ENCODE measurements around the gene TBC1D22A.

TBC1D22A gene

DNA sequence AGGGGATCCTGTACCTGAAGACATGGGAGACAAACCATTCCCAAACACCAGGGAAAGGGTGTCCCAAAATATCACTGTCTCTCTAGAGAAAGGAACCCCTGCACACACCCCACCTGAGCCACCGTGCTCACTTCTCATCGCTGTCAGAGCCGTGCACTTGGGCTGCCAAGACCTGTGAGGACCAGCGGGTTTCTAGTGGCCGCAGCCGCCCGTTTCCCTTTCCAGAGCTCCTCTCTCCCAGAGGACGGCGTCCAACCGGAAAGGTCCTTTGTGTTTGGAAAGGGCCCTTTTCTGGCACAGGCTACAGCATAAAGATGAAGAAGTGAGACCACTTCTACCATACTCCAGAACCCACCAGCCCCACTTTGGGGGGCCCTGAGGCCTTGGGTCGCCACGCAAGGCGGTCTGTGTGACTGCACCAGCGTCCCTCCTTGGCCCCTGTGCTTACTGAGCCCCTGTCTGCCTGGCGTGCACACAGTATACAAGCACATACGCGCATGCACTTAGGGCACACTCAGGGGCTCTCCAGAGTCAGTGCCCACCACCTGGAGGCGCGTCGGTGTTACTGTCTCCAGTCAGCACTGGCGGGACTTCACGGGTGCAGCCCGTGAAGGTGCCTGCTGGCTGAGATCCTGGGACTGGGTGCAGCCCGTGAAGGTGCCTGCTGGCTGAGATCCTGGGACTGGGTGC, 381.8 kb downstream of the TBC1D22A start:
- no peaks in the 10 kb centered on the region for H3K27me3 ChIP-seq
- no peak overlapping the region for H3K9ac ChIP-seq
- H4K20me1 ChIP-seq = peaks cover 31 to 66% (median 41%) of the 10 kb centered on the region in 11 experiments; a peak in 20 of 22 replicates
- H3K4me1 ChIP-seq = peaks cover 15 to 22% (median 18%) of the 10 kb centered on the region in 10 experiments
- no peak overlapping the region for H3K4me3 ChIP-seq
- no peaks in the 10 kb centered on the region for H3K9me3 ChIP-seq (replicated peaks in 1 of 11)
- no peak overlapping the region for H3K4me2 ChIP-seq
- peaks cover 0 to 25% (median 0%) of the 10 kb centered on the region in 11 experiments; a peak in 6 of 22 replicates for H3K36me3 ChIP-seq
- H3K27ac ChIP-seq = no peak overlapping the region
- TF ChIP-seq Cebpa-rat (IDR thresholded peaks at IDR 0.05) = no peak

GRCh38 chr22:47144791-47145425, 382.5 kb downstream of the TBC1D22A start:
- Histone ChIP-seq H3K4me3 (no peak overlapping the region), H3K27me3 (no peaks in the 10 kb centered on the region), H3K9me3 (replicated peaks in 1 of 11) (no peaks in the 10 kb centered on the region), H4K20me1 (peaks cover 38 to 66% (median 45%) of the 10 kb centered on the region in 11 experiments; a peak in 20 of 22 replicates), H3K36me3 (peaks cover 0 to 19% (median 0%) of the 10 kb centered on the region in 11 experiments; a peak in 5 of 22 replicates), H3K4me2 (no peak overlapping the region), H3K27ac (no peak overlapping the region), H3K9ac (no peak overlapping the region), H3K4me1 (peaks cover 22 to 29% (median 25%) of the 10 kb centered on the region in 10 experiments)
- no peak for TF ChIP-seq Cebpa-rat (IDR thresholded peaks at IDR 0.05)

DNA sequence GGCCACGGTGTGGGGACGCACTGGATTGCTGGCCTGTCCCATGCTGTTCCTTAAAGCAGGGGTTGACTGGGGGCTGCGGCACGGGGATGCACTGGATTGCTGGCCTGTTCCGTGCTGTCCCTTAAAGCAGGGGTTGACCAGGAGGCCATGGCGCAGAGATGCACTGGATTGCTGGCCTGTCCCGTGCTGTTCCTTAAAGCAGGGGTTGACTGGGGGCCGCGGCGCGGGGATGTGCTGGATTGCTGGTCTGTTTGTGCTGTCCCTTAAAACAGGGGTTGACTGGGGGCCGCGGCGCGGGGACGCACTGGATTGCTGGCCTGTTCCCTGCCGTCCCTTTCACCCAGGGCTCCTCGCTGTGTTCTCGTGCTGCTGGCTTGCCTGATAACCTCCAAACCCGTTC, 383.4 kb downstream of the TBC1D22A start:
- Histone ChIP-seq H3K4me1 (peaks cover 32 to 38% (median 35%) of the 10 kb centered on the region in 10 experiments), H3K9ac (no peak overlapping the region), H3K36me3 (peaks cover 0 to 16% (median 0%) of the 10 kb centered on the region in 11 experiments; a peak in 5 of 22 replicates), H4K20me1 (peaks cover 45 to 76% (median 55%) of the 10 kb centered on the region in 11 experiments; a peak in 21 of 22 replicates), H3K4me2 (no peak overlapping the region), H3K27ac (no peak overlapping the region), H3K9me3 (replicated peaks in 1 of 11) (no peaks in the 10 kb centered on the region), H3K27me3 (no peaks in the 10 kb centered on the region), H3K4me3 (no peak overlapping the region)
- TF ChIP-seq Cebpa-rat (IDR thresholded peaks at IDR 0.05) = no peak

DNA sequence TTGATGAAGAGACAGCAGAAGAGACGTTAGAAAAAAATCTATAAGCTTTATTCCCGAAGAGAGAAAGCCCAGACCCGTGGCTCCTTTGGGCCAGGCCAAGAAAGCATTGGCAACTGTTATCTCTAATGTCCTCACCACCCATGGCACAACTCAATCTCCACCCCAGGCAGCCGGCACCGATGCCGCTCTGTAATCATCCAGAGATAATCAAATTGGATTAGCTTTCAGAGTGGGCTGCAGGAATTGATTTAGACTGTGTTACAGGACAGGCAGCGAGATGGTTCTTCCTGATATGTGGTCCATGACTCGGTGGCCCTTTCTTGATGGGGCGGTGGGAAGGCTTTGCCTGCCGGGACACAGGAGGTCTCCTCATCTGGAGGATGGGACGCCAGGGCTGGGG, 383.9 kb downstream of the TBC1D22A start:
- H3K4me1 ChIP-seq = peaks cover 37 to 44% (median 40%) of the 10 kb centered on the region in 10 experiments
- no peaks in the 10 kb centered on the region for H3K9me3 ChIP-seq (replicated peaks in 1 of 11)
- peaks cover 45 to 81% (median 59%) of the 10 kb centered on the region in 11 experiments; a peak in 21 of 22 replicates for H4K20me1 ChIP-seq
- TF ChIP-seq Cebpa-rat (IDR thresholded peaks at IDR 0.05) = no peak
- no peak overlapping the region for H3K4me3 ChIP-seq
- H3K36me3 ChIP-seq = peaks cover 0 to 17% (median 0%) of the 10 kb centered on the region in 11 experiments; a peak in 5 of 22 replicates
- H3K27ac ChIP-seq = no peak overlapping the region
- H3K4me2 ChIP-seq = no peak overlapping the region
- no peaks in the 10 kb centered on the region for H3K27me3 ChIP-seq
- H3K9ac ChIP-seq = no peak overlapping the region

GRCh38 chr22:47146941-47147340, 384.5 kb downstream of the TBC1D22A start:
- Histone ChIP-seq H3K36me3 (peaks cover 0 to 21% (median 0%) of the 10 kb centered on the region in 11 experiments; a peak in 6 of 22 replicates), H4K20me1 (peaks cover 51 to 87% (median 64%) of the 10 kb centered on the region in 11 experiments), H3K9ac (no peak overlapping the region), H3K27ac (no peak overlapping the region), H3K27me3 (no peaks in the 10 kb centered on the region), H3K9me3 (replicated peaks in 1 of 11) (no peaks in the 10 kb centered on the region), H3K4me2 (no peak overlapping the region), H3K4me1 (peaks cover 42 to 49% (median 45%) of the 10 kb centered on the region in 10 experiments), H3K4me3 (no peak overlapping the region)
- no peak for TF ChIP-seq Cebpa-rat (IDR thresholded peaks at IDR 0.05)

DNA sequence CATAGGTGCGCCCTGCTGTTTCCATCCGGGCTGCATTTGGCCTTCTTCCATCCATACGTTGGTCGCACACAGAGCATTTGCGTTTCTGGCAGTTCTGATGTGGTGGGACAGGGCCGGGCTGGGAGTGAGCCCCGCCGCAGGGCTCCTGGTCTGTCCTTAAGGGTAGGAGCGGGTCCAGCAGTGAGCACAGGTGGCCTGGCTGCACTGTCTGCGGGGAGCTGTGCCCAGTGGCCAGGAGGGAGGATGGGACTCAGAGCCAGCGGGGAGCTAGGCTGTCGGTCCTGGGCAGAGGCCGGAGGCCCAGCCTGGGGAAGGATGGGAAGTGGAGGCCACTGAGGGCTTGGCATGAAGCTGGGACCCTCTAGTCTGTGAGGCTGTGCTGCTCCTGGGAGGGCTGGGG, 385.1 kb downstream of the TBC1D22A start:
- Histone ChIP-seq H3K27me3 (no peaks in the 10 kb centered on the region), H3K4me2 (peak overlapping the region in 9 of 11 experiments; percentile 26 to 93 (median 88); a peak in 12 of 22 replicates), H3K36me3 (peaks cover 0 to 23% (median 0%) of the 10 kb centered on the region in 11 experiments; a peak in 6 of 22 replicates), H3K27ac (no peak overlapping the region), H4K20me1 (peaks cover 57 to 93% (median 70%) of the 10 kb centered on the region in 11 experiments), H3K4me3 (no peak overlapping the region), H3K9ac (0 out of 22 replicates have a peak overlapping the region, but pooled peaks of 1 of the 11 experiments have one; percentile 7), H3K4me1 (peaks cover 45 to 54% (median 51%) of the 10 kb centered on the region in 10 experiments), H3K9me3 (replicated peaks in 1 of 11) (peaks cover 0 to 1% (median 0%) of the 10 kb centered on the region in 11 experiments; a peak in 3 of 22 replicates)
- TF ChIP-seq Cebpa-rat (IDR thresholded peaks at IDR 0.05) = no peak

DNA sequence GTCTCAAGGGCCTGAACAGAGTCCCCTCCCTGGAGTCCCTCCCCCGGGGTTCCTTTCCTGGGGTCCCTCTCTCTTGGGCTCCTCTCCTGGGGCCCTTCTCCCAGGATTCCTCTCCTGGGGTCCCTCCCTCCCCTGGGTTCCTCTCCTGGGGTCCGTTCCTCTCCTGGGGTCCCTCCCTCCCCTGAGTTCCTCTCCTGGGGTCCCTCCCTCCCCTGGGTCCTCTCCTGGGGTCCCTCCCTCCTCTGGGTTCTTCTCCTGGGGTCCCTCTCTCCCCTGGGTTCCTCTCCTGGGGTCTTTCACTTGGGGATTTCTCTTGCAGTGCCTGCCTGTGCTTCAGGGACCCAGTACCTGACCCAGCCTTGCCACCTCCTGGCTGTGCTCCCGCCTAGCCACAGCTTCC, 386.1 kb downstream of the TBC1D22A start:
- peaks cover 0 to 18% (median 0%) of the 10 kb centered on the region in 11 experiments; a peak in 6 of 22 replicates for H3K36me3 ChIP-seq
- TF ChIP-seq Cebpa-rat (IDR thresholded peaks at IDR 0.05) = no peak
- no peaks in the 10 kb centered on the region for H3K27me3 ChIP-seq
- H4K20me1 ChIP-seq = peaks cover 65 to 99% (median 77%) of the 10 kb centered on the region in 11 experiments
- 0 out of 20 replicates have a peak overlapping the region, but pooled peaks of 1 of the 10 experiments have one; percentile 26 for H3K4me3 ChIP-seq
- peaks cover 0 to 4% (median 0%) of the 10 kb centered on the region in 11 experiments; a peak in 3 of 22 replicates for H3K9me3 ChIP-seq (replicated peaks in 1 of 11)
- peak overlapping the region in 8 of 11 experiments; percentile 2 to 57 (median 38); a peak in 9 of 22 replicates for H3K9ac ChIP-seq
- peaks cover 45 to 60% (median 51%) of the 10 kb centered on the region in 10 experiments for H3K4me1 ChIP-seq
- H3K27ac ChIP-seq = peak overlapping the region in 2 of 11 experiments; percentile 31 to 33; a peak in 1 of 22 replicates
- peak overlapping the region; percentile 70 to 93 (median 87) for H3K4me2 ChIP-seq

DNA sequence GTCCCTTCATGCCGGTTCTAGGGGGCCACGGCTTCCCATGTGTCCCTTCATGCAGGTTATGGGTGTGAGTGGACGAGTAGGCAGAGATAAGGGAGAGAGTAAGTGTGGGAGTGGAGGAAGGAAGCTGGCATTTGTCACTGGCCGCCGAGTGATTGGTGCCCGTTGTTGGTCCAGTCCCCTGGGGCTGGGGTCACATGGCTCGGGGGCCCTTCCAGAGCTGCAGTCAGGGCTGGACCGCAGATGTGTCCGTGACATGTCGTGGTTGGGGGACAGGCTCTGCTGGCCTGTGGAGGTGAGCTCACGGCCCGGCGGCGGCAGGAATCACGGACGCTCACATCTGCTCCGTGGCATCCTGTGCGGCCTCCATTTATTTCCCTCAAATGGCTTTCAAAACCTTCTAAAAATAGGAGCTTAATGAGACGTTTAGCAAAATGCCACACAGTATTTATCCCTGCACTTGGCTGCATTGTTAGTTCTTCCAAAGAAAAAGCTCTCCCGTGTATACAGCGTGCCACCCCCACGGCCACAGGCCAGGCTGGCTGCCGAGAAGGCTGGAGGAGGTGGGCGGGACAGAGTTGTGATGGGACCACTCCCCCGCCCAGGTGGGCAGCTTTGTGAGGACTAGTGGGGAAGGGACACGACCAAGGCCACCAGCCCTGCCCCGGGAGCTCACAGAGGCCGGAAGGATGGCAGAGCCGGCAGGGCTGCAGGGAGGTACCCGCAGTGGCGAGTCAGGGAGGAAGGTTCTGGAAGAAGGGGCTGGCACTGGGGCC, 386.7 kb downstream of the TBC1D22A start:
- Histone ChIP-seq H3K27ac (peak overlapping the region in 2 of 11 experiments; percentile 31 to 33; a peak in 1 of 22 replicates), H3K4me1 (peaks cover 45 to 66% (median 52%) of the 10 kb centered on the region in 10 experiments), H3K9ac (peak overlapping the region in 8 of 11 experiments; percentile 2 to 57 (median 38); a peak in 9 of 22 replicates), H3K4me3 (0 out of 20 replicates have a peak overlapping the region, but pooled peaks of 2 of the 10 experiments have one; percentile 11 to 26), H3K27me3 (no peaks in the 10 kb centered on the region), H3K9me3 (replicated peaks in 1 of 11) (peaks cover 0 to 4% (median 0%) of the 10 kb centered on the region in 11 experiments; a peak in 3 of 22 replicates), H3K4me2 (peak overlapping the region; percentile 70 to 93 (median 87)), H4K20me1 (peaks cover 67 to 99% (median 81%) of the 10 kb centered on the region in 11 experiments), H3K36me3 (peaks cover 0 to 11% (median 0%) of the 10 kb centered on the region in 11 experiments; a peak in 5 of 22 replicates)
- no peak for TF ChIP-seq Cebpa-rat (IDR thresholded peaks at IDR 0.05)
